Lower leg skin (tissue), 4 donors: ENCODE results near the gene RARB. TPM values are rescaled to one million over a fixed set of nuclear protein-coding genes. Genes with fewer than 3 reads are reported as not detected.

ENCODE experiments used
- DNase-seq, 2 donors: peaks; one replicate each; pipeline ENCODE4 v3.0.0-alpha.2; 2019; ENCODE audit warnings: low spot score in 2 of 2
- H3K4me3 ChIP-seq: fragments of 200-600 bp; sonication (generic); 2 replicates; pipeline ENCODE4 v1.5.1; 2017; ENCODE audit warnings: mild to moderate bottlenecking, low read depth; ENCODE audit not compliant: poor library complexity, severe bottlenecking
- CTCF ChIP-seq, 3 donors: fragments of 450-650 bp; IDR thresholded peaks; one replicate each; pipeline ENCODE4 v1.5.1; 2016; ENCODE audit warnings: antibody characterized with exemption in 3 of 3, mild to moderate bottlenecking in 3 of 3, moderate library complexity in 2 of 3
- POLR2A ChIP-seq, 2 donors: fragments of 450-650 bp; IDR thresholded peaks; one replicate each; pipeline ENCODE4 v1.6.1; 2016 to 2017; ENCODE audit warnings: antibody characterized with exemption in 2 of 2, mild to moderate bottlenecking in 1 of 2, moderate library complexity in 1 of 2
- WGBS, 2 donors: methylation state at CpG; one replicate each; pipeline ENCODE4 v1.1.5; 2018; 5-methylcytosine and 5-hydroxymethylcytosine counted together
- intact Hi-C: fragments of 100-400 bp; cut with DNase I; formaldehyde crosslinking; loops from one replicate; pipeline ENCODE4 v1.15.0; 2023; ENCODE audit warnings: low total_unique reads
- total RNA-seq, 4 donors: library from RNA; depleted of rRNA; stranded (reverse); fragments of >200 nt; gene quantifications; one replicate each; pipeline ENCODE4 v1.1.0, GENCODE V29; 2016

Gene RARB
- total RNA-seq, 4 donors from 2014 or later, result 0.34 to 6.5 (median 4.4) TPM; not detected in 1

GRCh38 chr3:25556447-25556846 lies 128.4 kb downstream of the RARB start:
- 57 to 71% methylated on average over 1 of the region's 1 CpG for WGBS, 2 donors
- DNase-seq, result no peak
- TF ChIP-seq CTCF (IDR thresholded peaks at IDR 0.05), result no peak
- no peak for TF ChIP-seq POLR2A (IDR thresholded peaks at IDR 0.05)
- intact Hi-C loops, result no loop called here
- no peak overlapping the region for H3K4me3 ChIP-seq

GRCh38 chr3:25557694-25558093 lies 129.6 kb downstream of the RARB start:
- DNase-seq, result no peak
- 59% methylated on average over 3 of the region's 3 CpGs for WGBS, 2 donors
- TF ChIP-seq CTCF (IDR thresholded peaks at IDR 0.05), result no peak
- TF ChIP-seq POLR2A (IDR thresholded peaks at IDR 0.05), result no peak
- intact Hi-C loops, result no loop called here
- no peak overlapping the region for H3K4me3 ChIP-seq

DNA sequence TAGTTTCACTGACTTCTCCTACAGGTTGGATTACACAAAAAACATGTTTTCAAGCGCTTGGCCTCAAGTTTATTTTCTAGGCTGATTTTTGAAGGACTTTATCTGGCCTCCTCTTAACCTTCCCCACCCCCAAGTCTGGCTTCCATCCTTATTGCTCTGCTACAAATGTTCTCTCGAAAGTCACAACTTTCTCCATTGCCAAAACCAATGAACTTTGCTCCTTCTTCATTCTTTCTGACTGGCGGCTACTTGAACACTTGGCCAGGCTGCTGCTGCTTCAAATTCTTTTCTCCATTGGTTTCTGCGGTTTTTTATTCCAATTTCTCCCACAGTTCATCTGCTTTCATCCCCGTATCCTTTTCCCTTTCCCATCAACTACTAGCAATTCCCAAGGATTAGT lies 130.1 kb downstream of the RARB start:
- intact Hi-C loops, result no loop called here
- 69 to 70% methylated on average over 5 of the region's 5 CpGs for WGBS, 2 donors
- DNase-seq, result no peak
- no peak overlapping the region for H3K4me3 ChIP-seq
- TF ChIP-seq POLR2A (IDR thresholded peaks at IDR 0.05) (no peak), CTCF (IDR thresholded peaks at IDR 0.05) (no peak)

DNA sequence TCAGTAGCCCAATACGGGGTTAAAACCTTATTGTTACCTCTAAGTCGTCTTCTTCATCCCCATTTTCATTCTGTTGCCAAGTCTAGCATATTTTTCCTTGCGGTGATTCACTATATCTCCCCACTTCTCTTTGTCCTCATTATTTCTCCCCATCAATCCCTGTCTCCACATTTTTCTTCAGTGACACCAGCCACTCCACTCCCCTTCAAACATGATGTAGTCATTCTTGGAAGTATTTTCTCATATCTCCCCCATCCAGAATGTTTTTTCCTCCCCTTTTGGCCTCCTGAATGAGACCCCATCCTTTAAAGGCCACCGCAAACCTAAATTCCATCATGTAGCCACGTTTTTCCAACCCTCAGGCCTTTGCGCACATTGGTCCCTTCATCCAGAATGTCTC lies 130.7 kb downstream of the RARB start:
- no peak for DNase-seq
- WGBS, 2 donors, result 81 to 82% methylated on average over 6 of the region's 6 CpGs
- no peak for TF ChIP-seq CTCF (IDR thresholded peaks at IDR 0.05)
- no peak for TF ChIP-seq POLR2A (IDR thresholded peaks at IDR 0.05)
- intact Hi-C loops, result no loop called here
- H3K4me3 ChIP-seq, result no peak overlapping the region

DNA sequence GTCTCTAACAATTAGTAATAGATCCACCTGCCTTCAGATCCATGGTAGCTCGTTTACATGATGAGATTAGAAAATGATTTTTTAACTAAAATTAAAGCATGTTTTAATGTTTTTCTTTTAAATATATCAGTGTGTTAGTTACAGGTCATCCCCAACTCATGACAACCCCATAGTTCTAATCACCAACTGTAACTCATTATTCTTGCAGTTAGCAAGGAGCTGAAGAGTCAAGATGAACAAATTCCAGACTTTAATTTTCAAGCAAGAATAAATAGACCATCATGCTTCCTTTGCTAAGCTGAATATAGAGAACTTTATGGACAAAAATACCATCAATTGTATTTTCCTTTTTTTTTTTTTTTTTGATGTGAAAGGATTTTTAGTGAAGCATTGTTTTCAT lies 135.5 kb downstream of the RARB start:
- TF ChIP-seq POLR2A (IDR thresholded peaks at IDR 0.05), result no peak
- TF ChIP-seq CTCF (IDR thresholded peaks at IDR 0.05), result no peak
- H3K4me3 ChIP-seq, result no peak overlapping the region
- WGBS, 2 donors, result 86 to 87% methylated on average over 1 of the region's 1 CpG
- intact Hi-C loops, result loop anchor here (10.0 kb wide), 1 partner anchor 139 kb away; the partner anchor contains the start of gene RARB
- DNase-seq, result no peak

DNA sequence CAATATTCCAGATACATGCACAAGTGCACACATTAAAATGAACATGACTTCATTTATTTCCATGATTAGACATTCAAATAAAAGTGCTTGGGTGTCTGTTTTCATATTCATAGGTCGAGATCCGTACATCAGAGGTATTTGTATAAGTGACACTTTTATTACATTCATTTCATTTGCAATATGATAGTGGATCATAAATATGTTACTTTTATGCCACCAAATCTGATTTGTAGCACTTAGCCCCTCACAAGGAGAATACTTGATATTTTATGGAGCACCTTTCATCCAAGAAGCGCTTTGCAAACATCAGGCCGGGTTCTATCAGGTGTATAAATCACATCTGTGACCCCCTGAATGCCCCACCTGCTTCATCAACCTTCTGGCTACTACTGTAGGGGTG lies 136.0 kb downstream of the RARB start:
- TF ChIP-seq POLR2A (IDR thresholded peaks at IDR 0.05) (no peak), CTCF (IDR thresholded peaks at IDR 0.05) (no peak)
- intact Hi-C loops, result loop anchor here (10.0 kb wide), 1 partner anchor 139 kb away; the partner anchor contains the start of gene RARB
- H3K4me3 ChIP-seq, result no peak overlapping the region
- 94 to 96% methylated on average over 4 of the region's 4 CpGs for WGBS, 2 donors
- DNase-seq, result no peak
